Umbilical cord (tissue), 2 donors: Measurements from ENCODE around the gene PER1. TPM values are rescaled to one million over a fixed set of nuclear protein-coding genes. Genes with fewer than 3 reads are reported as not detected.
A peak's percentile ranks its signal among the peaks of the same experiment; 100 is the strongest.

Experiments
- DNase-seq: peaks from one replicate; pipeline ENCODE4 v3.0.0-alpha.2; 2015; ENCODE audit warnings: low spot score
- total RNA-seq: library from RNA; depleted of rRNA; stranded (reverse); fragments of >200 nt; gene quantifications from one replicate; pipeline ENCODE4 v1.2.3, GENCODE V29; 2014; ENCODE audit warnings: low replicate concordance; ENCODE audit not compliant: insufficient read depth

The PER1 gene
- total RNA-seq, 1 donor from 2014 or later = 26.7 TPM

DNA sequence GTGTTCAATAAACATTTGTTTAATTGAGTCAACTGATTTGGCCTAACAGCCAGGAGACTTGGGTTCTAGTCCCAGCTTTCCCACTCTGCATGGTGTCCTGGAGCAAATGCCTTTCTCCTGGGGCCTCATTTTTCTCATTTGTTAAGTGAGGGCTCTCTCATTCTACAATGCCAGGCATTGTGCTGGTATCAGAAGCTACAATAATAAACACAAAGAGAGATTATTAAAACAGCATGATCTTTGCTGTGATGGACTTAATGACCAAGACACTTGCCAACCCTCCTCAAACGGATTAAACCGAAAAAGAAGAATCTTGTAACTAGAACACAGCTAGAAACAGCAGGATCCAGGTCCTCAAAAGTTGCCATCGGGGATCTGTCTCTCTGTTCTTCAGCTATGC lies 15.3 kb upstream of the PER1 start:
- DNase-seq = no peak

DNA sequence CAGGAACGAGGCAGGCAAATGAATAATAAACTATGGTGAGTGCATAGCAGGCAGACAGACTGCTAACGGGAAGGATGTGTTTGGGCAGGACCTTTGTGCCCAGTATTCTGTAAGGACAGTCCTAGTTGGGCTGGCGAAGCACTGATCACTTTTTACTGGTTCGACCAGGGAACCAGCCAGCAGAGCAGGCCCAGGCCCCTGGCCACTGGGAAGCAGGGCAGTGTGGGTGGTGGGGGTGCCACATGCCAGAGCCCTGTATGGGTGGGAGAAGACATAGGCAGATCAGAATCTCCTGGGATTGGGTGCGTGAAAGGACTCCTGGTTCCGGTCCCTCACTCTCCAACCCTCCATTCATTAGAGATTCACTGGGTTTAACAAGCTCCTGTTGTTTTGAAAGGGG lies 14.5 kb upstream of the PER1 start:
- no peak for DNase-seq

DNA sequence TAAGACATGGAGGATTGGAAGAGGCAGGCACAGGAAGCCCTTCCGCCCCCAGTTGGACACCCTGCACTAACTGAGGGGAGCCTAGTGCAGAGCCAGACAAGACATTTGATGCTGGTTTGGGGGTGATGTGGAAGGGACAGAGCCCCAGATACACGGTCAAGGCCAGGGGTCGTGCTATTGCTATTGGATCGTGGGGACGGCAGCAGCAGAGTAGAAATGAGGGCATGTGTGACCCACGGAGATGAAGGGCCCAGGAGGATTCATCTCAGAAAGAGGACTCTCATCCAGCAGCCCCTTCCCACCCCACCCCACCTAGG lies 12.6 kb upstream of the PER1 start:
- DNase-seq = no peak

DNA sequence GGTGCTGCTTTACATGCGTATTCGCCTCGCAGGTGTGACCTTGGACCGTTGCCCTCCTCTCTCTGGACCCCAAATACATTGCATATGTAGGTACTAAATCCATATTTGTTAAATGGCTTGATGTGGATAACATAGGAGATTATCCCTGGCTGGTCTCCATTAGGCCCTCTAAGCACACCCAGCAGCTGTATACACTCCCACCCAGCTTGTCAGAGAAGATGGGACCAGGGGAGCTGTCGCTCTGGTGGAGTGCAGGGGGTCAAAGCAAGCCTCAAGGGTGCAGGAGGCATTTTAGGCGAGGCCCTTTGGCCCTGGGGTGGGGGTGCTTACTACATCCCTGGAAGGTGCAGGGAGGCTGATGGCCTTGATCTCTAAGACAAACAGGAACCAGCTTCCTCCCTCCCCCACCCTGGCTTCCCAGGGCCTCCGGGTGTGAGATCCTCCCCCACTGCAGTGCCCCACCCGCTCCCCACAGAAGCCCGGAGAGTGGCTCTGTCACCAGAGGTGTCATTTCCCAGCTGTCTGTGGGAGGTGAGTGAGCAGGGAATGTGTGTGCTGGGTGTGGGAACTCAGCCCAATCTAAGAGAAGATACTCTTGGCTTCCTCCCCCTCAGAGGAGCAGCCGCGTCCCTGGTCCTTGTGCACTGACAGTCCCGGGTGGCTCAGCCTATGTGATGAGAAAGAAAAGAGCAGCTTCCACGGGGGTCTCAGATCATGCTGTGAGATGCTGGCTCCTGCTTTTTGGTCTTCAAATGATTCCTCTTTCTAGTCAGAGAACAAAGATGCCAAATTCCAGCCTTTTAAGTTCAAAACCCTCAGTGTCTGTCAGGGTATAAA lies 12.0 kb upstream of the PER1 start:
- peak; percentile 58 for DNase-seq

DNA sequence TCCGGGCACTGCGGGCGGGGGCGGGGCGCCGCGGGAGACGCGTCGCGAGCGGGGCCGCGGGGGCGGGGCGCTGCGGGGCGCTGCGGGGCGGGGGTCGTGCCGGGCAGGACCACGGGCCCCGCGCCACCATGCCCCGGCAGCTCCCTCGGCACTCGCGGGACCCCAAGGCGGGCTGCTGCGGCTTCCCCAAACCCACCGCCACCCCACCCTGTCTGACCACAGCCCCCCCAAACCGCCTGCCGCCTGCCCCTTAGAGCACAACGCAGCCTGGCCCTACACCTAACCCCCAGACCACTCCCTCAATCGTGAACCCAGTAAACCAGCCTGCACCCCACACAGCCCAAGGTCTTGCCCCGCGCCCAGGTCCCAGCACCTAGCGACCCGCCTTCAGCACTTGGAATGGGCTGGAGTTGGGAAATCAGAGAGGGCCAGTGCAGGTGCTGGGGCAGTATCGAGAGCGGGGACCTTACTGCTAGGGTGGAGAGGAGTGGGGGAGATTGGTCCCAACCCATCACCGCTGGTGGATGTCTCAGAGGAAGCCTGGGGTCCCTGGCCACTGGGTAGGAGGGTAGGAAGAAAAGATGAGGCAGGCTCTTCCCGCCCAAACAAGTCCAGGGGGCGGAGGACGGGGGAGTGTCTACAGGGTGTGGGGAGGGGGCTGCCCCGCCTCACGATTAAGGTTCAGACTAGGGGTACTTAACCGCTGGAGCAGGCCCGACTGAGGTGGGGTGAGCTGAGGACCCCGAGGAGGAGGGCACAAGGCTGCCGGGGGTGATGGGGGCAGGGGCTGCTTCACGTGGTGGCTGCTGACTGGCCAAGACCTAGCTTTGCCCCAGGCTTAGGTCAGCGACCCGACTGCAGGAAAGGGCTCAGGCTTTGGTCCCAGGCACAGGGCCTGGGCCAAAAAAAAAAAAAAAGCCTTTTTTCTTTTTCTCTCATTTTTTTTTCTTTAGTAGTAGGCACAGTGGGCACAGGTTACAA lies 11.1 kb upstream of the PER1 start:
- no peak for DNase-seq

DNA sequence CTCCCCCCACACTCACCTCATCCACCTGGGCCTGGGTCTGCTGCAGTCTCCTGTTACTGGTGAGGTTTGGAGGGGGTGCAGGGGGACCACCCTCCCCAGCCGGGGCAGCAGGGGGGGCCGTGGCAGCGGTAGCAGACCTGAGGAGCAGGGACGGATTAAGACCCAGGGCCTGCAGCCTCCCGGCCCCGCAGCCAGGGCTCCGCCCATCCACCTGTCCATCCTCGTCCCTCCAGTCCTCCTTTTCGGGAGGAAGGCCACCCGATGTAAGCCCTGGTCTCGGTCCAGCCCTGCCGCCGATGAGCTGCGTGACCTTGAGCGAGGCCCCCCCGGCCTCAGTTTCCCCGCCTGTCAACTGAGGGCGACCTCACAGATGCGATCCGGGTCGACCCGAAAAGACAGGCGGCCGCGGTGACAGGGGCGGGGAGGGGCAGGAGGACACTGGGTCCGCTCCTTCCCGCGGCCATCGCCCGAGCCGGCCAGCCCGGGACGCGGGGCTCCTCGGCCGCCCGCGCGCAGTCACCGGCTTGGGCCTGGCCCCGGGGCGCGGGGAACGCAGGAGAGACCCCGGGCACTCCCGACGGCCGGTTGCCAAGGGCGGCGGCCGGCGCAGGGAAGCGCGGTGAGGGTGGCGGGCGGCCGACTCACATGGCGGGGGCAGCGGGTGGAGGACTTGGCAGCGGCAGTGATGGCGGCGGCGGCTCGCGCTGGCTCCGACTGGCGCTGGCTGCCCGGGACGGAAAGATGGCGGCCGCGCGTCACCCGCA lies 10.2 kb upstream of the PER1 start, which contains the start of gene VAMP2:
TSS of gene VAMP2 (minus strand) at position 716 of the 764 bp plus-strand sequence. CDS start at position 647, 69 bp downstream.
- DNase-seq = peak; percentile 71

DNA sequence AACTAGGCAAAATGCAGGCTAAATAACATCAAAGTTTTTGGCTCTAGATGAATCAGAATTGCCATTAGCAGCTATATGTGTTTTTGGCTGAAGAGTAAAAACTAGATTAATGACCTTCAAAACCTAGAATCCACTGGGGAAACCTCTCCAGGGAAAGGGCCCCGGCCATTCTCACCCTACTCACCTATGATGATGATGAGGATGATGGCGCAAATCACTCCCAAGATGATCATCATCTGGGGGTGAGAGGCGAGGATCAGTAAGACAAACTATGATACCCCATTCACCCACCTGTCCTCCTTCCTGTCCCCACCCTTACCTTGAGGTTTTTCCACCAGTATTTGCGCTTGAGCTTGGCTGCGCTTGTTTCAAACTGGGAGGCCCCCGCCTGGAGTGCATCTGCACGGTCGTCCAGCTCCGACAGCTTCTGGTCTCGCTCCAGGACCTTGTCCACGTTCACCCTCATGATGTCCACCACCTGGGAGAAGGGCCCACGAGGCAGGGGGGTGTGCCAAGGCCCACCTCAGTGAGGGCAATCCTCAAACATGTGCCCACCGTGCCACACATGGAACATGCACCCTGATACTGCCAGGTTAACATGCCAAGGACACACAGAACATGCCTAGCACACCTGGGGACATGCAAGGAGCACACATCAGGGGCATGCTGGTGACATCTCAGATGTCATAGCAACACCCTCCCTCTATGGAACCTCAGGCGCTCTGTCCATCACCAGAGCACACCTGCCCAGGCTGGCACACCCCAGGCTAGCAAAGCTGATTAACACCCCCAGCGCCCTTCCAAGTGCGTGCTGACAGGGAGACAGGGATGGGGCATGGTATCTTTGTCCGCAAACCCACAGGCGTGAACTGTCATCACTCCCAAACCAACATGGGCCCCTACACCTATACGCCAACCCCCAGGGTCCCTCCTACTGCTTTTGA lies 9.4 kb upstream of the PER1 start:
- no peak for DNase-seq

DNA sequence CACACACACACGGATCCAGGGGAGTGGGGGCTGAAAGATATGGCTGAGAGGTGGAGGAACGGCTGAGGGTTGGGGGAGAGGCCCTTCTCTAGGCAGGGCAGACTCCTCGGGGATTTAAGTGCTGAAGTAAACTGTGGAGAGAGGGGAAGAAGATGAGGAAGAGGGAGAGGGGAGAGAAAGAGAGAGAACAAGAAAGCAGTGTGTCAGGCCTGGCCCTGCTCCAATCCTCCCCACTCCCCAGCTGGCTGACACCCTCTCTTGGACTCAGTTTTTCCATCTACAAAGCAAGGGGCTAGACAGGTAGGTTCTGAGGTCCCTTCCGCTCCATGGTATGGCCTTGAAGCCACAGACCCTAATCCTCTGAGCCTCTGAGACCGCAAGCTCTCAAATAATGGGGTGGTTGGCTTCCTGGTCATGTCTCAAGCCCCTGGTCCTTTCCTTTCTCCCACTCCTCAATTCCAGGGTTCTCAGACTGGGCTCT lies 8.6 kb upstream of the PER1 start:
- DNase-seq = no peak

DNA sequence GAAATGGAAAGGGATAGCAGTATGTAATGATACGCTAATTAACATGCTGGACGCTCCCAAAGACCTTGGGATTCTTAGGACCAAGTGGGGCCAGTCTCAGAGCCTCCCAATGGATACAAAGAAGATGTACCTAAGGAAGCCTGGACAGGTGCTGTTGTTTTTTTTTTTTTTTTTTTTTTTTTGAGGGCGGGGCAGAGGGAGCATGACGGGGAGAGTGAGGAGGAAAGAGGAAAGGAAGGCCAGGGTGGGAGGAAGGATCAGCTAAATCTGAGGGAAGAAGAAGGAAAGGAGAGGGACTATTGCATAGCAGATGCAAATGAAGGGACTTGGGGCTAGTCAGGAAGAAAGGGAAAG lies 8.0 kb upstream of the PER1 start:
- DNase-seq = no peak

DNA sequence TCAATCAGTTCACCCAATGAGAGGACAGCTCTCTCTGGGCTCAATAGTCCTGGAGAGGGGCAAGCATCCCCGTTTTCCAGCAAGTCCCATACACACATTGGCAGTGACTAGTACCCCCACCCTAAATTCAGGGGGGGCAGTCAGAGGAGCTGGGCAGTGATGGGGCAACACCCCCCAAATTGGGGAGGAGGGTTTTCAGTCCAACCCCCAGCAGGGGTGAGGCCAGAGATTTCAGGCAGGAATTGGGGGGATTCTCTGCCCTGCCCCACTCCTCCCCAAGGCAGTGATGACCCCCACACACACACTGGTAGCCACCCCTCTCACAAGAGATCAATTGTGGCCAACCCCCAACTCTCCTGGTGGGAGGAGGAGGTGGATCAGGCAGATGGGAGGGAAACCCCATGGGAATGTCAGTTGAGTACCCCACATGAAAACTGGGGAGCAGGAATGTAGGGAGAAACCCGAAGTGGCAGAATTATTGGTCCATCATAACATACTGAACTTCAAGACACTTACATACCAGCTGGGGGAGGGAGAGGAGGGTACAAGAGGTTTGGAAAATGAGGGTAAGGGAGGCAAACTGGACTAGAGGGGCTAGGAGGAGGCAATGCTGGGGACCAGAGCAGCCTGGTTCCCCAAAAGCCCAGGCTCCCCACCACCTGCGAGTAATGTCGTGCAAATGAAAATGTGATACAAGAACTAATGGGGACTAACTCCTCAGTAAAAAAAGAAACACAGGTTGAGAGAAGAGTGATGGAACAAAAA lies 7.4 kb upstream of the PER1 start:
- no peak for DNase-seq

DNA sequence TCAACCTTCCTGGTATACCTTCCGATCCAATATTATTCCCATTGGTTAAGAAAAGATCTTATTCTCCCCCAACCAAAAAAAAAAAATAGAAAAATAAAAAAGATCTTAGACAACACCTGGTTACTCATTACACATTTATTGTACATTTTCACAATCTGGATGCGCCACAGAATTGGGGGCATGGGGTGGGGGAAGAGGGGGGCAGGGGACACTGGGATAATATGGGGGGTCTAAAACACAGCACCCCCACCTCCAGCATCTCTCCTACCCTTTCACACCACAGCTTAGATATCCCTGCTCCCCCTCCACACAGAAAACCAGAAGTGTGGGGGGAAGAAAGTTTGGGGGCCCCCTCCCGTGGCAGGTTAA lies 6.8 kb upstream of the PER1 start:
- DNase-seq = no peak

DNA sequence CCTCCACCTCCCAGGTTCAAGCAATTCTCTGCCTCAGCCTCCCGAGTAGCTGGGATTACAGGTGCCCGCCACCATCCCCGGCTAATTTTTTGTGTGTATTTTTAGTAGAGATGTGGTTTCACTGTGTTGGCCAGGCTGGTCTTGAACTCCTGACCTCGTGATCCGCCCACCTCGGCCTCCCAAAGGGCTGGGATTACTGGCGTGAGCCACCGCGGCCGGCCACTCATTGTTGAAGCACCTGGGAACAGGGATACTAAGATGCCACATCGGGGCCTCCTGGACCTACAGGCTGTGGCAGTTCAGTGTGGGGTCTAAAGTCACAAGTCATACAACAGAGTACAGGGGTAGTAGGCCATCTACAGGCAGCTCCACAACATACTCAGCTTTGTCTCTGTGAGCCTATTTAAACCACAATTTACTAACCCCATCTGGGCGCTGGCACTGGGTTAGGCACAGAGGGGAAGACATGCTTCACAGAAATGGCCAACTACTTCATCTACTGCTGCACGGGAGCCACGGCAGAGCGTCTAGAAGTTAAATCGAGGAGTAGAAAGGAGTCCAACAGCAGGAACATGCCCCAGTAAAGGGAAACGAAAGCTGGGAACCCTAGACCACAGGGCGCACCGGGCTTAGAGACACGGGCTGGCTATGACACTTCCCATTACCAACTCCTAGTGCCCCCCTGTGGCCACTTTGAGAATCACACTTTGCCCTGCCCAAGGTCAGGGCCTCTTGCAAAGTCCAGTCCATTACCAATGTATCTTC lies 6.2 kb upstream of the PER1 start:
- DNase-seq = peak; percentile 90

DNA sequence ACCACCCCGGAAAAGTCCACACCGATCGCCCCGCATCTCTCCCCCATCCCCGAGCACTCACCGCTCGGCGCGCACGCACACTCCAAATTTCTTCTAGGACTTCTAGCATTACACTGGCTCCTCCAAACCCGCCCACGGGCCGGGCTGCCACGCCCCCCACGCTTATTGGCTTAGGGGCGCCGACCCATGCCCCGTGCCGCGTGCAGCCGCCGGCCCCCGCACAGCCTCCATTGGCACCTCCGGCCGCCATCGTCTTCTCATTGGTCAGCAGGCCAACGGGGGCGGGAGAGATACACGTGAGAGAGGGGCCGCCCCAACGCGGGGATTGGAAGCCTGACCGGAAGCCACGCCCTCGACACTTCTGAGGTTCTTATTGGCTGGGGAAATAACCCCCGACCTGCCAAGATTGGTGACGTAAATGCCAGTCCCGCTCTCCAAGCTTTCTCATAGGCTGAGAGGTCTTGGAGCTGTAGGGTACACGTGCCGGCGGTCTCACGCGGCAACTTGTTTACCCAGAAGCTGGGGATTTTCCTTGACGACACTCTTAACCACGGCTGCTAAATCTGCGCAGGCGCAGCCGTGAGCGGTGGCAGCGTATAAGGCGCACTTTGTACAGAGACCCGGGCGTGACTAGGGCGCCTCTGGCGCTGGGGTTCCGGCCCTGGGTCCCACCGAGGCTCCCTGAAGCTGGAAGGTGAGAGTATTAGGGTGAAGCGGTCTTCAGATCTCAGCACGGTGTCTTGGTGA lies 4.2 kb upstream of the PER1 start:
- peak; percentile 100 for DNase-seq

DNA sequence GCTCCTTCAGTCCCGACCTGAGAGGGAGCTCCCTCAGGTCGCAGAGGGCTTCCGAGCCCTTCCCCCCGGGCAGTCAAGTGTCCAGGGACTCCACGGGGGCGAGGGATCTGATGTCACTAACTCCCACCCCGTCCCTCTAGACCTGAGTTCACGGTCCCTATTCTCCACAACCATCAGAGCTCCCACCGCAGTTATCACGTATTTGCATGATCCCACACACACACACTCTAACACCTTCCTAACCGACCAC lies 3.7 kb upstream of the PER1 start:
- no peak for DNase-seq

DNA sequence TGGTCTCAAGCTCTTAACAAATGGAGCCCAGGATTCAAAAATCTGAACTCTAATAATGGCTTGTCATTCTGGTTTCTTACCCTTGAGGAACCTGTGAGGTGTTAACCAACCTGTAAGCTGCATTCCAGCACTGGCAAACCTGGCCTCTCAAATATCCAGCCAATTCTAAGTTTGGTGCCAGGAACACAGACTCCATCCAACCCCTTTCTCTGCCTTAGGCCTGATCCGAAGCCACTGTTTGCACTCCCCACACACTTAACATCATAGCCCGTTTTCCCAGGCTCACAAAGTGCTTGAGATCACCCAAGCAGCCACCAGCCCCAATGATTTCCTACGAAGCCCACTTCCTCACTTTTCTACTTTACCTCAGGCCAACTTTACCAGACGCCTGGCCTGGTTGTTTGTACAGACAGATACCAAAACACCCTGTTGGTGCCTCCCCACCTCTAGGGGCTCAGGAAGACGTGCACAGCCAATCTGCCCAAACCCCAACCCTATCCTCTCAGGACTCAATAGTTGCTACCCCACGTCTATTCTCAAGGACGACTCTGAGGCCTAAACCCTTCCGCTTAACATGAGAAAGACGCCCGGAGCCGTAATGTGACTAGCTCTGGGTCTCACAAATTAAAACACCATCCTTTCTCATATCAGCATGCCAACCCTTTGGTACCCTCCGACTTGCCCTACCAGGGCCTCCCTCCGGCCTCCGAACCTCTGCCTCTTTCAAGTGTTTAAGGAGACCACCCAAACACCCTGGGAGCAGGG lies 3.2 kb upstream of the PER1 start:
- DNase-seq = no peak

DNA sequence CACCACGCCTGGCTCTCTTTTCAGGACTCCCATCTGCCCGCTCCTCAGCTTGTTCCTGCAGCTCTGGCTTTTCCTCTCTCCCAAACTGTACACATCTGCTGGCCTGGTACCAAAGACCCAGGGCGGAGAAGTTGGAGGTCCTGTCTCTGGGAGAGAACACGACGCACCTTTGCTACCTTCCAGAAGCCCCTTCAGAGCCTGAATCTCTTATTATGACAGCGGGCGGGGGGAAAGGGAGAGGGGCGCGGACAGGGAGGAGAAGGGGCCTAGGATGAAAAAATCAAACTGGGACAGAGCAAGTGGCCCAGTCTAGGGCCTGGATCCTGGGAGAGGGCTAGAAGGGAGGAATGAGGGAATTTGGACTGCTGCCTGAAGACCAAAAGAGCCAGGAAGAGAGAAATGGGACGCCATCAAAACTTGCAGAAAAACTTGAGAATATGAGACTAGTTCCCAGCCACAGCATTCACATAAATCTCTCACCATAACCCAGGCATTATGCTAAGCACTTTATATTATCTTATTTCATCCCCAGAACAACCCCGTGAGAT lies 2.5 kb upstream of the PER1 start:
- no peak for DNase-seq

DNA sequence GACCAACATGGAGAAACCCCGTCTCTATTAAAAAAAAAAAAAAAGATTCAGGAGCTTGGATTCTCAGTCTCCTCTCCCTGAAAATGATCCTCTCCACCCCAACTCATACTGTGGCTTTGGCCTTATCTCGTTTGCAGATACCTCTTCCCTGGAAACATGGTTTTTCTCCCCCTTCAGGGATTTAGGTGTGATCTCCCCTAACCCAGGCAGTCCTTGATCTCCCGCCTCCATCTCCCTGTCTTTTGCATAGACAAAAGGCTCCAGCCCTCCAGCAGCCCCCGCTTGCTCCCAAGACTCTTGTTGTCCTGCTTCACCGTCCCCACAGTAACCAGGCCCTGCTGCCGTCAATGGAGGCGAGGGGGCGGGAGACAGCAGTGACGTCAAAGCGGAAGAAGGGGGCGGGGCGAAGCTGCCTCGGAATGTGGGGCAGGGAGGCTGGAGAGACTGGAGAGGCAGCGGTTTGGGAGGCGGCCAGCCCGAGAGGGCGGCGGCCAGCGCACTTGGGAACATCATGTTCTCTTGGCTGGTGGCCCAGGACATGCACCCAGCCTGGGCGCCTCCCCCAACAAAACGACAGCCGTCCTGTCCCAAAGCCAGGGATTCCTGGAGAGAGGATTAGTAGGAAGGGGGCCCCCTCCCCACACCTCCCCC lies 1.9 kb upstream of the PER1 start:
- DNase-seq = peak; percentile 99
